Measurements from ENCODE around the gene P2RX3. TPM values are rescaled to one million over a fixed set of nuclear protein-coding genes. Genes with fewer than 3 reads are reported as not detected.

P2RX3 gene
- total RNA-seq, 1 donor from 2014 or later = not detected

GRCh38 chr11:57377107-57377506 is 39.0 kb downstream of the P2RX3 start:
- TF ChIP-seq CTCF (IDR thresholded peaks at IDR 0.05; ENCODE audit: unreplicated experiment) = no peak
- H3K36me3 Mint-ChIP-seq (ENCODE audit: insufficient read depth) = no peaks in the 10 kb centered on the region
- H3K27ac Mint-ChIP-seq = no peak overlapping the region
- no peaks in the 10 kb centered on the region for H3K4me1 Mint-ChIP-seq (ENCODE audit: low read depth)
- H3K27me3 Mint-ChIP-seq = peaks cover 35% of the 10 kb centered on the region
- no peak for DNase-seq (ENCODE audit: low spot score, unreplicated experiment)
- H3K9me3 Mint-ChIP-seq (ENCODE audit: low read depth) = no peaks in the 10 kb centered on the region
- no peak overlapping the region for H3K4me3 Mint-ChIP-seq (ENCODE audit: low read depth)

- no peak overlapping the region for H3K27ac Mint-ChIP-seq
- no peaks in the 10 kb centered on the region for H3K36me3 Mint-ChIP-seq (ENCODE audit: insufficient read depth)
- H3K27me3 Mint-ChIP-seq = peaks cover 41% of the 10 kb centered on the region
- H3K9me3 Mint-ChIP-seq (ENCODE audit: low read depth) = no peaks in the 10 kb centered on the region
- no peak overlapping the region for H3K4me3 Mint-ChIP-seq (ENCODE audit: low read depth)
- DNase-seq (ENCODE audit: low spot score, unreplicated experiment) = no peak
- H3K4me1 Mint-ChIP-seq (ENCODE audit: low read depth) = no peaks in the 10 kb centered on the region
- TF ChIP-seq CTCF (IDR thresholded peaks at IDR 0.05; ENCODE audit: unreplicated experiment) = no peak
These were observed 40.0 kb downstream of the P2RX3 start for GRCh38 chr11:57378186-57378585.

GRCh38 chr11:57379732-57380131 is 41.6 kb downstream of the P2RX3 start:
- H3K27ac Mint-ChIP-seq = no peak overlapping the region

GRCh38 chr11:57380975-57381374 is 42.8 kb downstream of the P2RX3 start, which contains the start of gene PRG3:
Gene PRG3 (minus strand): TSS chr11:57381150. CDS start chr11:57380708, 442 bp downstream.
- H3K27me3 Mint-ChIP-seq = peaks cover 53% of the 10 kb centered on the region
- no peak within 1 kb of the TSS for H3K27ac Mint-ChIP-seq
- no peaks in the 10 kb centered on the region for H3K36me3 Mint-ChIP-seq (ENCODE audit: insufficient read depth)
- no peak within 1 kb of the TSS for H3K4me3 Mint-ChIP-seq (ENCODE audit: low read depth)
- no peak for DNase-seq (ENCODE audit: low spot score, unreplicated experiment)
- no peak for TF ChIP-seq CTCF (IDR thresholded peaks at IDR 0.05; ENCODE audit: unreplicated experiment)
- no peaks in the 10 kb centered on the region for H3K9me3 Mint-ChIP-seq (ENCODE audit: low read depth)
- no peaks in the 10 kb centered on the region for H3K4me1 Mint-ChIP-seq (ENCODE audit: low read depth)

More at GRCh38 chr11:57379732-57380131, 41.6 kb downstream of the P2RX3 start:
- no peaks in the 10 kb centered on the region for H3K36me3 Mint-ChIP-seq (ENCODE audit: insufficient read depth)
- H3K4me3 Mint-ChIP-seq (ENCODE audit: low read depth) = no peak overlapping the region
- H3K9me3 Mint-ChIP-seq (ENCODE audit: low read depth) = no peaks in the 10 kb centered on the region
- peak; percentile 52 for DNase-seq (ENCODE audit: low spot score, unreplicated experiment)
- H3K4me1 Mint-ChIP-seq (ENCODE audit: low read depth) = no peaks in the 10 kb centered on the region
- H3K27me3 Mint-ChIP-seq = peaks cover 45% of the 10 kb centered on the region
- TF ChIP-seq CTCF (IDR thresholded peaks at IDR 0.05; ENCODE audit: unreplicated experiment) = no peak

GRCh38 chr11:57386178-57386940 is 48.2 kb downstream of the P2RX3 start:
- no peaks in the 10 kb centered on the region for H3K4me1 Mint-ChIP-seq (ENCODE audit: low read depth)
- no peak for DNase-seq (ENCODE audit: low spot score, unreplicated experiment)
- H3K27me3 Mint-ChIP-seq = peaks cover 62% of the 10 kb centered on the region
- no peak for TF ChIP-seq CTCF (IDR thresholded peaks at IDR 0.05; ENCODE audit: unreplicated experiment)
- no peak overlapping the region for H3K27ac Mint-ChIP-seq
- H3K4me3 Mint-ChIP-seq (ENCODE audit: low read depth) = no peak overlapping the region
- H3K36me3 Mint-ChIP-seq (ENCODE audit: insufficient read depth) = no peaks in the 10 kb centered on the region
- no peaks in the 10 kb centered on the region for H3K9me3 Mint-ChIP-seq (ENCODE audit: low read depth)
